CD1c-positive myeloid dendritic cell (primary cell): ENCODE results near the gene APOM.

ENCODE experiments used
- DNase-seq: peaks from one replicate; pipeline ENCODE4 v3.0.0-alpha.2; 2016; ENCODE audit errors: extremely low spot score

Gene APOM

GRCh38 chr6:31658158-31658688 is 2.5 kb downstream of the APOM start:
- DNase-seq, result no peak

- no peak for DNase-seq
These were observed 3.4 kb downstream of the APOM start for GRCh38 chr6:31658983-31659648.

GRCh38 chr6:31659649-31660380 is 4.1 kb downstream of the APOM start:
- peak; percentile 35 for DNase-seq

- DNase-seq, result peak; percentile 79
These were observed 4.9 kb downstream of the APOM start, which contains the start of gene C6orf47 for GRCh38 chr6:31660381-31661261. C6orf47 (minus strand) TSS chr6:31660778; CDS start chr6:31659947, 831 bp downstream.

GRCh38 chr6:31661262-31662123 is 5.8 kb downstream of the APOM start:
- no peak for DNase-seq

GRCh38 chr6:31662124-31662723 is 6.5 kb downstream of the APOM start:
- peak; percentile 61 for DNase-seq

- DNase-seq, result no peak
These were observed 7.6 kb downstream of the APOM start for GRCh38 chr6:31663126-31663960.

GRCh38 chr6:31663961-31664789 is 8.5 kb downstream of the APOM start:
- no peak for DNase-seq

- DNase-seq, result peak; percentile 97
These were observed 9.3 kb downstream of the APOM start, which contains the start of gene GPANK1 for GRCh38 chr6:31664790-31665500. GPANK1 (minus strand) TSS chr6:31664997; CDS start chr6:31664478, 519 bp downstream.

GRCh38 chr6:31665501-31666336 is 10.0 kb downstream of the APOM start, which contains the start of gene CSNK2B:
CSNK2B (plus strand) TSS chr6:31666080; CDS start chr6:31666832, 752 bp downstream.
- DNase-seq, result peak; percentile 98

GRCh38 chr6:31666337-31666965 is 10.8 kb downstream of the APOM start:
- DNase-seq, result peak; percentile 79

GRCh38 chr6:31669676-31670075 is 14.0 kb downstream of the APOM start, which contains the start of gene LY6G5B:
LY6G5B (plus strand) TSS chr6:31669976; CDS start chr6:31670951, 975 bp downstream.
- no peak for DNase-seq

GRCh38 chr6:31676322-31676903 is 20.7 kb downstream of the APOM start:
- no peak for DNase-seq

- no peak for DNase-seq
These were observed 21.2 kb downstream of the APOM start for GRCh38 chr6:31676904-31677303.

- no peak for DNase-seq
These were observed 22.3 kb downstream of the APOM start for GRCh38 chr6:31677955-31678354.
